Measurements from ENCODE around the gene ATP5IF1. TPM values are rescaled to one million over a fixed set of nuclear protein-coding genes. Genes with fewer than 3 reads are reported as not detected.
A peak's percentile ranks its signal among the peaks of the same experiment; 100 is the strongest.

The ATP5IF1 gene
- total RNA-seq, 1 donor from 2014 or later: 110 TPM

GRCh38 chr1:28209700-28210099 is 26.2 kb upstream of the ATP5IF1 start:
- DNase-seq: no peak
- Mint-ChIP-seq H3K9me3 (ENCODE audit: unreplicated experiment) (no peaks in the 10 kb centered on the region), H3K36me3 (ENCODE audit: unreplicated experiment) (no peaks in the 10 kb centered on the region), H3K27me3 (ENCODE audit: unreplicated experiment) (no peaks in the 10 kb centered on the region), H3K4me3 (ENCODE audit: unreplicated experiment) (no peak overlapping the region), H3K27ac (ENCODE audit: unreplicated experiment) (no peak overlapping the region), H3K4me1 (ENCODE audit: low read depth, unreplicated experiment) (no peaks in the 10 kb centered on the region)
- TF ChIP-seq CTCF (IDR thresholded peaks at IDR 0.05; ENCODE audit: partially characterized antibody, unreplicated experiment): no peak

DNA sequence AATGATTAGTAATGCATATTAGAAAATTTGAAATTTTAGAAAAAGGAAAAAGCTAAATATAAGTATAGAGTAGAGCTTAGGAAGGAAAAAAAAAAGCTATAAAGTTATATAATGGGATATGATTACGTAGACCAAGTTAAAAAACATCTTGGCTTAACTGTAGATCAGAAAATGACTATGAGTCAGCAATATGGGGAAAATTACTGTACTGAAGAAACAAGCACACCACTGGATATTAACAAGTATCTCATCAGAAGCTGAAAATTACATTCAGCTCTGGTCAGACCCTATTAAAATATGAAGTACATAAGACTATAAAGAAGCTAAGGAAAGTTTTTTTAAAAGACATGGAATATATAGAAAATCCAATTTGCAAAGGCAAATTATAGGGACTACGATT is 22.6 kb upstream of the ATP5IF1 start:
- H3K9me3 Mint-ChIP-seq (ENCODE audit: unreplicated experiment): no peaks in the 10 kb centered on the region
- TF ChIP-seq CTCF (IDR thresholded peaks at IDR 0.05; ENCODE audit: partially characterized antibody, unreplicated experiment): no peak
- no peaks in the 10 kb centered on the region for H3K27me3 Mint-ChIP-seq (ENCODE audit: unreplicated experiment)
- H3K27ac Mint-ChIP-seq (ENCODE audit: unreplicated experiment): no peak overlapping the region
- H3K4me3 Mint-ChIP-seq (ENCODE audit: unreplicated experiment): no peak overlapping the region
- no peaks in the 10 kb centered on the region for H3K4me1 Mint-ChIP-seq (ENCODE audit: low read depth, unreplicated experiment)
- no peak for DNase-seq
- H3K36me3 Mint-ChIP-seq (ENCODE audit: unreplicated experiment): no peaks in the 10 kb centered on the region

DNA sequence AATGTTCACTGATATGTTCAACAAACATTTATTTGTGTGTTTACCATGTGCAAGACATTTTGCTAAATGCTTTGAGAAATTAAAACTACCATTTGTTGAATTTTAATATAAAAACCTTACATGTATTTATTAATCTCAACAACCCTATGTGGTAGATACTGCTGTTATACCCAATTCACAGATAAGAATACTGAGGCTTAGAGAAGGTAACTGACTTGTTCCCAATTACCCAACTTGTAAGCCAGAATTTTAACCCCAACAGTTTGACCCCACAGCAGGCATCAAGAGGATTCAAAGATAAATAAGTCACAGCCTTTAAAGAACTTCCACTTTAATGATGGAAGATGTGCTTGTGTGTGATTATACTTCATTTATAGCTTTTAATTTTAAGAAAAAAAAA is 6.8 kb upstream of the ATP5IF1 start:
- no peaks in the 10 kb centered on the region for H3K36me3 Mint-ChIP-seq (ENCODE audit: unreplicated experiment)
- DNase-seq: no peak
- H3K27ac Mint-ChIP-seq (ENCODE audit: unreplicated experiment): no peak overlapping the region
- TF ChIP-seq CTCF (IDR thresholded peaks at IDR 0.05; ENCODE audit: partially characterized antibody, unreplicated experiment): no peak
- H3K4me1 Mint-ChIP-seq (ENCODE audit: low read depth, unreplicated experiment): peaks cover 9% of the 10 kb centered on the region
- peaks cover 2% of the 10 kb centered on the region for H3K9me3 Mint-ChIP-seq (ENCODE audit: unreplicated experiment)
- no peaks in the 10 kb centered on the region for H3K27me3 Mint-ChIP-seq (ENCODE audit: unreplicated experiment)
- H3K4me3 Mint-ChIP-seq (ENCODE audit: unreplicated experiment): no peak overlapping the region

DNA sequence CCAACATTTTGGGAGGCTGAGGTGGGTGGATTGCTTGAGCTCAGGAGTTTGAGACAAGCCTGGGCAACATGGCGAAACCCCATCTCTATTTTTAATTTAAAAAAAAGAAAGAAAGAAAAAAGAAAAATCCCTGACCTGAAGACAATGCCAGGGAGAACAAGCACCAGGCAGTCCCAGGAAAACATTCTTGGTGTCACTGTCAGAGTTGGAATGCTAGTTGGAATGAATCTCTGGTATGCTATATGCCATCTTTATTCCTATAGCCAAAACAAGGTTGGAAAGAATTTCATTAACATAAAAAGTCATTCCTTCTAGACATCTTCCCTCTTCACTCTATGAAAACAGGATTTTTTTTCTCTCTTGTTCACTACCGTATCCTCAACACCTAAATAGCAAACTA is 5.9 kb upstream of the ATP5IF1 start:
- Mint-ChIP-seq H3K4me3 (ENCODE audit: unreplicated experiment) (no peak overlapping the region), H3K27ac (ENCODE audit: unreplicated experiment) (no peak overlapping the region), H3K9me3 (ENCODE audit: unreplicated experiment) (peaks cover 2% of the 10 kb centered on the region), H3K27me3 (ENCODE audit: unreplicated experiment) (no peaks in the 10 kb centered on the region), H3K4me1 (ENCODE audit: low read depth, unreplicated experiment) (peaks cover 9% of the 10 kb centered on the region), H3K36me3 (ENCODE audit: unreplicated experiment) (no peaks in the 10 kb centered on the region)
- DNase-seq: no peak
- no peak for TF ChIP-seq CTCF (IDR thresholded peaks at IDR 0.05; ENCODE audit: partially characterized antibody, unreplicated experiment)

- H3K27ac Mint-ChIP-seq (ENCODE audit: unreplicated experiment): peak within 1 kb of the TSS; percentile 95
- H3K9me3 Mint-ChIP-seq (ENCODE audit: unreplicated experiment): peaks cover 2% of the 10 kb centered on the region
- no peaks in the 10 kb centered on the region for H3K36me3 Mint-ChIP-seq (ENCODE audit: unreplicated experiment)
- H3K4me3 Mint-ChIP-seq (ENCODE audit: unreplicated experiment): peak within 1 kb of the TSS; percentile 100
- peaks cover 9% of the 10 kb centered on the region for H3K4me1 Mint-ChIP-seq (ENCODE audit: low read depth, unreplicated experiment)
- DNase-seq: peak; percentile 97
- H3K27me3 Mint-ChIP-seq (ENCODE audit: unreplicated experiment): no peaks in the 10 kb centered on the region
- TF ChIP-seq CTCF (IDR thresholded peaks at IDR 0.05; ENCODE audit: partially characterized antibody, unreplicated experiment): no peak
Measured at GRCh38 chr1:28232558-28233263, 3.2 kb upstream of the ATP5IF1 start, which contains the start of gene DNAJC8. DNAJC8 (minus strand) TSS chr1:28233029; CDS start chr1:28232998, 31 bp downstream.

Measured in glutamatergic neuron (in vitro differentiated cells).